ENCODE measurements around the gene NT5C1A. TPM values are rescaled to one million over a fixed set of nuclear protein-coding genes. Genes with fewer than 3 reads are reported as not detected.

Gene NT5C1A
- total RNA-seq (1.8 TPM in 1 of 2 replicates, not detected in the other), polyA plus RNA-seq (0.16 TPM in 1 of 2 replicates, not detected in the other)

- no peaks in the 10 kb centered on the region for H3K4me1 ChIP-seq (ENCODE audit: low read depth)
- peaks cover 94% of the 10 kb centered on the region for H3K27me3 ChIP-seq
- no peaks in the 10 kb centered on the region for H3K36me3 ChIP-seq
- H3K9me3 ChIP-seq (ENCODE audit: low read depth) = no peaks in the 10 kb centered on the region
- TF ChIP-seq CTCF (IDR thresholded peaks at IDR 0.05; ENCODE audit: low read depth, low read length) = no peak
- DNase-seq (ENCODE audit: low read depth in 1 of 2, low spot score in 1 of 2) = peak; percentile 33 to 52
- peak within 1 kb of the TSS; percentile 37 for H3K4me3 ChIP-seq
- H3K27ac ChIP-seq = no peak within 1 kb of the TSS
Measured at GRCh38 chr1:39671793-39672550, at the start of gene NT5C1A. NT5C1A (minus strand) TSS chr1:39672107; CDS start chr1:39672038, 69 bp downstream.

DNA sequence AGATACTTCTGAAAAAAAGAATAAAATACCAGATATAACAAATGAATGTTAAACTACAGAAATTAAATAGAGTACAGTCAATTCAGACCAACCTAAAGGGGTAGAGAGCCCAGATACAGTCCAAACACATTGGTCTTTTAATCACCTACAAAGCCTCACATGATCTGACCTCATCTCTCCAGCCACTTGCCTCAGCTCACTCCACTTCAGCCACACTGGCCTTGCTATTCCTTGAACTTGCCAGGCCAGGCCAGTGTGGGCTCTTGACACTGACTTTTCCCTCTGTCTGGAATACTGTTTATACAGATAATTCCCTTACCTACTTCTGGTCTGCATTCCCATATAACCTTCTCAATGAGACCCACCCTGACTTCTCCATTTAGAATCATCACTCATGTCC lies 49.8 kb upstream of the NT5C1A start:
- no peak for DNase-seq (ENCODE audit: low read depth in 1 of 2, low spot score in 1 of 2)
- Histone ChIP-seq H3K27me3 (peaks cover 95% of the 10 kb centered on the region), H3K9me3 (ENCODE audit: low read depth) (no peaks in the 10 kb centered on the region)

DNA sequence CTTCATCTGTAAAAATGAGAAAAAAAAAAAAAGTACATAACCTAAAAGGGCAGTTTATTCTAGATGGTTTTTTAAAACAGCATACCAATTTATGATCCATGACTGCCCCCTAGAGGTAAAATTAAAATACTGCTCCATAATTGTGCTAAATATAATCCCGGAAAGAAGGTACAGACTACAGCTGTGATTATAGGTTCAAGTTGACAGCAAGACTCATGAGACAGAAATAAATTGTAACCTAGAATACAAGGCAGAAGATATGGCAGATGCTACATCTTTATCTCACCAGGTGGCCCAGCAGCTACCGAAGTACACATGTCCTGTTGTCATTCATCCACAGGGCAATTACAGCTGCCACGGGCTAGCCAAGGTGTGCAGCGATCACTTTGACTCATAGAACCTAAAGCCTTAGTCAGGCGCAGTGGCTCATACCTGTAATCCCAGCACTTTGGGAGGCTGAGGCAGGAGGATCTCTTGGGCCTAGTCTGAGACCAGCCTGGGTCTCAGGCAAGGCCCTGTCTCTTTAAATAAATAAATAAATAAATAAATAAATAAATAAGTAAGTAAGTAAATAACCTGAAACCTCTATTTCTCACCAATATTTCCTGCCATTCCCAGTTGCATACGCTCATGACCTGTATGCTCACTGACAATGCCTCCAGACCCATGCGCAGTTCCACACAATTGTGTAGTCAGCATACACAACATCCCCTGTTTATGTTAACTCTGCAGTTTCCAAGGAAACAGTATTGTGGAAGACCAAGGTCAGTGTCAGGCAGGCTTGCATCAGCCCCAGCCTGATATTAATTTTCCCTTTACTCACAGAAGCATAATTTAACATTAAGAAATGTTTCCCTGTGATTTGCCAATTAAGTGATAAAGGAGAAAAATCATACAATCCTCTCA lies 48.4 kb upstream of the NT5C1A start:
- peak; percentile 52 for TF ChIP-seq CTCF (IDR thresholded peaks at IDR 0.05; ENCODE audit: low read depth, low read length)
- H3K4me3 ChIP-seq = no peak overlapping the region
- DNase-seq (ENCODE audit: low read depth in 1 of 2, low spot score in 1 of 2) = peak; percentile 71 to 80
- no peaks in the 10 kb centered on the region for H3K4me1 ChIP-seq (ENCODE audit: low read depth)
- no peaks in the 10 kb centered on the region for H3K9me3 ChIP-seq (ENCODE audit: low read depth)
- peaks cover 95% of the 10 kb centered on the region for H3K27me3 ChIP-seq
- no peaks in the 10 kb centered on the region for H3K36me3 ChIP-seq
- H3K27ac ChIP-seq = no peak overlapping the region

More for the DNA sequence above, 49.8 kb upstream of the NT5C1A start:
- no peak for TF ChIP-seq CTCF (IDR thresholded peaks at IDR 0.05; ENCODE audit: low read depth, low read length)
- Histone ChIP-seq H3K4me1 (ENCODE audit: low read depth) (no peaks in the 10 kb centered on the region), H3K4me3 (no peak overlapping the region), H3K27ac (no peak overlapping the region), H3K36me3 (no peaks in the 10 kb centered on the region)

DNA sequence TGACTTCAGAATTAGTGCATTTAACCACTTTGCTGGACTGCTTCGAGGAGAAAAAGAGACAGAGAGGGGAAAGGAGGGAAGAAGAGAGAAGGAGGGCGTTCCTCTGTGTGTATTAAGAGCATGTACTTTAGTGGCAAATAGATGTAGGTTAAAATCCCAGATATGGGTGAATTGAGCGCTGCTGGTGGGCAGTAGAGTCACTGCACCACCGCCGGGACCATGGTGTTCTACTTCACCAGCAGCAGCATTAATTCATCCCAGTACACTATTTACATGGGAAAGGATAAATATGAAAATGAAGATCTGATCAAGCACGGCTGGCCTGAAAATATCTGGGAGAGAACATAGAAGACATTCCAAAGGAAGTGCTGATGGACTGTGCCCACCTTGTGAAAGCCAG lies 45.9 kb upstream of the NT5C1A start:
- Histone ChIP-seq H3K27me3 (peaks cover 94% of the 10 kb centered on the region), H3K4me3 (no peak overlapping the region), H3K36me3 (no peaks in the 10 kb centered on the region), H3K9me3 (ENCODE audit: low read depth) (no peaks in the 10 kb centered on the region), H3K27ac (no peak overlapping the region), H3K4me1 (ENCODE audit: low read depth) (no peaks in the 10 kb centered on the region)
- no peak for DNase-seq (ENCODE audit: low read depth in 1 of 2, low spot score in 1 of 2)
- TF ChIP-seq CTCF (IDR thresholded peaks at IDR 0.05; ENCODE audit: low read depth, low read length) = no peak

DNA sequence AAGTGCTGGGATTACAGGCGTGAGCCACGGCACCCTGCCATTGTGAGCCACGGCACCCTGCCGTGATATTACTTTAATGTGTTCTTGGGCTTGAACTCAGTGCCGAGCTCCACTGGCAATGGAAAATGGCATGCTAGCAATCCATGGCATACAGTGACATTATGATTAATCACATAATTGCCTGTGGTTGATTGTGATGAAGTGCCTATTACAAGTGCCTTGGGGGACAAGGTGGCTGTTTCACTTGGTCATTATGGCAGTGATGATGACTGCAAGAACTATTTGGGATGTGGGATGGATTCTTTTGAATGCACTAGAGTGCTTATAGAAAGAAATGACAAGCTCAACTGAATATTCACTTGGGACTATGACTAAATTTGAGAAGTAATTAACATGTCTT lies 41.6 kb upstream of the NT5C1A start:
- no peaks in the 10 kb centered on the region for H3K4me1 ChIP-seq (ENCODE audit: low read depth)
- DNase-seq (ENCODE audit: low read depth in 1 of 2, low spot score in 1 of 2) = no peak
- no peak overlapping the region for H3K27ac ChIP-seq
- peaks cover 98% of the 10 kb centered on the region for H3K27me3 ChIP-seq
- no peak for TF ChIP-seq CTCF (IDR thresholded peaks at IDR 0.05; ENCODE audit: low read depth, low read length)
- no peaks in the 10 kb centered on the region for H3K9me3 ChIP-seq (ENCODE audit: low read depth)
- no peak overlapping the region for H3K4me3 ChIP-seq
- no peaks in the 10 kb centered on the region for H3K36me3 ChIP-seq
